Mucosa of rectum (tissue), 2 donors: Measurements from ENCODE around the gene NECAP2.

Experiments used
- H3K27ac ChIP-seq, 2 donors: one replicate each; pipeline ENCODE4 v1.7.0; 2013; ENCODE audit warnings: inconsistent platforms in 2 of 2, low read depth in 2 of 2, low read length in 2 of 2
- H3K27me3 ChIP-seq, 2 donors: one replicate each; pipeline ENCODE4 v1.7.0; 2013; ENCODE audit warnings: low read length in 2 of 2; ENCODE audit not compliant: control insufficient read depth in 2 of 2, insufficient read depth in 2 of 2
- H3K36me3 ChIP-seq, 2 donors: one replicate each; pipeline ENCODE4 v1.7.0; 2013; ENCODE audit warnings: low read length in 2 of 2; ENCODE audit not compliant: control insufficient read depth in 2 of 2, insufficient read depth in 2 of 2
- H3K4me1 ChIP-seq, 2 donors: one replicate each; pipeline ENCODE4 v1.7.0; 2013; ENCODE audit warnings: low read length in 2 of 2, mild to moderate bottlenecking in 1 of 2; ENCODE audit not compliant: control insufficient read depth in 2 of 2, insufficient read depth in 2 of 2
- H3K4me3 ChIP-seq, 2 donors: one replicate each; pipeline ENCODE4 v1.7.0; 2013; ENCODE audit warnings: low read length in 2 of 2
- H3K9ac ChIP-seq, 2 donors: one replicate each; pipeline ENCODE4 v1.7.0; 2013; ENCODE audit warnings: low read length in 2 of 2, low read depth in 1 of 2, mild to moderate bottlenecking in 1 of 2
- H3K9me3 ChIP-seq, 2 donors: one replicate each; pipeline ENCODE4 v1.7.0; 2013; ENCODE audit warnings: low read length in 2 of 2; ENCODE audit not compliant: control insufficient read depth in 2 of 2
- donor health status: healthy.
- donor health status: Normal muscosa, but diverticular disease.

The NECAP2 gene, protein sequence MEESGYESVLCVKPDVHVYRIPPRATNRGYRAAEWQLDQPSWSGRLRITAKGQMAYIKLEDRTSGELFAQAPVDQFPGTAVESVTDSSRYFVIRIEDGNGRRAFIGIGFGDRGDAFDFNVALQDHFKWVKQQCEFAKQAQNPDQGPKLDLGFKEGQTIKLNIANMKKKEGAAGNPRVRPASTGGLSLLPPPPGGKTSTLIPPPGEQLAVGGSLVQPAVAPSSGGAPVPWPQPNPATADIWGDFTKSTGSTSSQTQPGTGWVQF

DNA sequence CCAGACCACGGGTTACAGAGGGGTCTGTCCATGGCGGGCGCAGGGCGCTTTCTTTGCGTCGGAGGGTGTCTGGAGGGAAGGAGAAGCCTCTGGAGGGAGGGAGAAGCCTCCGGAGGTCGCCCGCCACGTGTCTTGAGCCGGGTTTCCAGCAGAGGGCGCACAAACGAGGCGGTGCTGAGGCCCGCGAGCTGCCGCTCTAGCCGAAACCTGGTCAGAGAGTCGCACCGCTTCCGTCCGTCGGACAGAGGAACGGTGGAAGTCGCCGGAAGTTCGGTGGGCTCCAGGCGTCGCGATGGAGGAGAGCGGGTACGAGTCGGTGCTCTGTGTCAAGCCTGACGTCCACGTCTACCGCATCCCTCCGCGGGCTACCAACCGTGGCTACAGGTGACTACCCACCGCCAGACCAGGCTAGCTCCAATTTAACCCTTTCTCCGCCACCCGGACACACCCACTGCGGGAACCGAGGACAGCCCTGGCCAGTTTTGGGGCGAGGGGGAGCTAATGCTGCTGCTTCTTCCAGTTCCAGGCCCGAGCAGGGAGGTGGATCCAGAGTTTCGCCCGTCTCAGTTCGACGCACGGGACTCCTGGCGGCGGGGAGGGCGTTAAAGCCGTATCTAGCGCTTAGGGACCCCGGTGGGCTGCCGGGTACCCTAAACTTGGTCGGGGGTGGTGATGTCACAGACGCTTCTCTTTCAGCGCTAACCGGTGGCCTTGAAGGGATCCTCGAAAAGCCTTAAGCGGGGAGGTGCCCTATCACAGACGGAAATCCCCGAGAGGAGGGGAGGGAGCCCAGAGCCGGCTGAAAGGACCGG is at the start of gene NECAP2:
Gene NECAP2 (plus strand): TSS at position 255 of the 812 bp plus-strand sequence. CDS start 38 bp downstream, at position 293.
- H3K9ac ChIP-seq, result peak within 1 kb of the TSS; percentile 82 to 92
- H3K27ac ChIP-seq, result peak within 1 kb of the TSS; percentile 82 to 84
- peak within 1 kb of the TSS; percentile 99 to 100 for H3K4me3 ChIP-seq
- peaks cover 15 to 25% of the 10 kb centered on the region in 2 donors for H3K36me3 ChIP-seq
- no peaks in the 10 kb centered on the region for H3K9me3 ChIP-seq
- H3K27me3 ChIP-seq, result no peaks in the 10 kb centered on the region
- H3K4me1 ChIP-seq, result peaks cover 17 to 19% of the 10 kb centered on the region in 2 donors

DNA sequence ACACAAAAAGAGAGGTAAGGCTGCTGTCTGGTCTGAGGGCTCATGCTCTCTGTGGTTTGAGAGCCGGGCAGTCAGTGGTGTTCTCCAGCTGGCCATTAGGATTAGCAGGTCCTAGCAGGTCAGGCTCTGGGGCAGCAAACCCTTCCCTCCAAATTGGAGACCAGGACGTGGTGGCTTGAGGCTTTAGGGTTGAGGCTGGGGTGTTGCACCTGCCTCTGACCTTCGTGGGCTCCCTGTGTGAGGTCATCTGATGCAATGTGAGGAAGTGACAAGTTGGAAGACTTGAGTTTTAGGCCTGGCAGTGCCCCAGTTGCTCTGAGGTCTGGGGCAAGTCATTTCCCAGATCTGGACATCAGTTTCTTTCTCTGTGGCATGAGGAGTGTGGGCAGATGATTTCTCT is 49.1 kb upstream of the NECAP2 start:
- no peak overlapping the region for H3K4me3 ChIP-seq
- H3K27ac ChIP-seq, result no peak overlapping the region
- H3K9ac ChIP-seq, result no peak overlapping the region
- no peaks in the 10 kb centered on the region for H3K27me3 ChIP-seq
- peaks cover 13 to 17% of the 10 kb centered on the region in 2 donors for H3K4me1 ChIP-seq
- H3K36me3 ChIP-seq, result peaks cover 21 to 28% of the 10 kb centered on the region in 2 donors
- H3K9me3 ChIP-seq, result no peaks in the 10 kb centered on the region

DNA sequence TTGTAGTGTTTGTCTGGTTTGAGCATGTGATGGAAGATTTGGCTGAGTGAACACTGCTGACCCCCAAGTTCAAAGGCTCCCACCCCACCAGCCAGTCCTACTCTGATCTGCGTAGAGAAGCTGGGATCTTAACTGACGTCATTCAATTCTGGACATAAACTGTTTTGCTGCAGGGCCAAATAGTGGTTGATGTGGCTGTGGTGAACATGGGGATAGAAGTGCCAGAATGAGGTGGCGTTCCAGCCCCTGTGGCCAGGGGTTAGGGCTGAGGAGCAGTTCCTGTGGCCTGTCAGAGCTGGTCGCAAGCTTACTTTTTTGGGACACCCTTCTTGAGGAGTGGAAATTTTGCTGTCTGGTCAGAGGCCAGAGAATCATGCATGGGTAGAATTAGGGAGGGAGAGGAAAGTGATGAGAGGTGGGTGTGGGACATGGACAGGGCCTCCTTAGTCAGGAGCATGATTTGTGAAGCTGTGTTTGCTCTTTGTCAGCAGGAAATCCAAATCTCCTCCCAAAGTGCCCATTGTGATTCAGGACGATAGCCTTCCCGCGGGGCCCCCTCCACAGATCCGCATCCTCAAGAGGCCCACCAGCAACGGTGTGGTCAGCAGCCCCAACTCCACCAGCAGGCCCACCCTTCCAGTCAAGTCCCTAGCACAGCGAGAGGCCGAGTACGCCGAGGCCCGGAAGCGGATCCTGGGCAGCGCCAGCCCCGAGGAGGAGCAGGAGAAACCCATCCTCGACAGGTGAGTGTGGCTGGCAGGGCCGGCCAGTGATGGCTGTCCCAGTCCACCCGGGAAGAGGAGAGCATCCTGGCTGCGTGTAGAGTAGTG is 47.6 kb upstream of the NECAP2 start:
- Histone ChIP-seq H3K27ac (no peak overlapping the region), H3K27me3 (no peaks in the 10 kb centered on the region), H3K36me3 (peaks cover 24 to 39% of the 10 kb centered on the region in 2 donors)

DNA sequence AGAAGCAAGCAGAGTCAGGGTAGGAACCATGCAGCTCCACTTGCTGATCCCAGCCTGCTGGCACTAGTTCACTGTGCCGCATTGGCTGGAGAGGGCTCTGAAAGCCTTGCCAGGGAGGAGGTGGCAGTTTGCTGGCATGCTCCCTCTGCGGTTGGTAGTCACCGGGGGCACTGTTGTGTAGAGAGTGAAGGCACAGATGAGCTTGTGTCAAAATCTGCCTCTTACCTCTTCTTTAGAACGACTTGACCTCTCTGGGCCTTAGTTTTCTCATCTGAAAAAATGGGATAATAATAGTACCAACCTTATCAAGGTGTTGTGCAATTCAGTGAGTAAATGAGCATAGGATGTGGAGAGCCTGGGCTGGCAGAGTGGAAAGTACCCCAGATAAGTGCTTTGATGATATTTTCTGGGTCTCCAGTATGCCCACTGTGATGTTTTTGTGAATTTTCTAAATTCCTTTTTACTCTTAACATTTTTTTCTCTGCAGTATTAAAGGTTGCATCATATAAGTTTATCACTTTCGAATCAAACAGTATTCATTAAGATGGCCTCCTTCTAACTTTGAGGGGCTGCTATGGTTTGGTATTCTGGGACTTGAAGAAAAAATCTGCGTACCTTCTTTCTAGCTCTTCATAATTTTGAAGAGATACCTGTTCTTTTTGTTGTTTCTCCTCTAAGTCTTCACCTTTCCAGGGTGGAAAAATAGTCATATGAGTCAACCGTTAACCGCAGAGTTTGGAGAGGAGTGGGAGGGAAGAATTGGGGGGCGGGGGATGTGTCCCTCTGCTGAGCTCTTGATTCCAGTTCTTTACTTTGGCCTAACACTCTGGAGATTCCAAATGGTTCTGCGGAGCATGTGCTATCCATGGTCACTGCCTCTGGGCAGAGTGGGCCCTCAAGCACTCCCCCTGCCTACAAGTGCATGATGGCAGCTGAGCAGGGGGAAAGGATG is 46.7 kb upstream of the NECAP2 start:
- Histone ChIP-seq H3K9me3 (no peaks in the 10 kb centered on the region), H3K4me3 (no peak overlapping the region), H3K9ac (no peak overlapping the region), H3K4me1 (peaks cover 0 to 6% of the 10 kb centered on the region in 2 donors), H3K27me3 (no peaks in the 10 kb centered on the region), H3K36me3 (peaks cover 28 to 39% of the 10 kb centered on the region in 2 donors), H3K27ac (no peak overlapping the region)

More for the DNA sequence above, 47.6 kb upstream of the NECAP2 start:
- Histone ChIP-seq H3K9ac (no peak overlapping the region), H3K4me1 (peaks cover 0 to 6% of the 10 kb centered on the region in 2 donors), H3K9me3 (no peaks in the 10 kb centered on the region), H3K4me3 (no peak overlapping the region)

DNA sequence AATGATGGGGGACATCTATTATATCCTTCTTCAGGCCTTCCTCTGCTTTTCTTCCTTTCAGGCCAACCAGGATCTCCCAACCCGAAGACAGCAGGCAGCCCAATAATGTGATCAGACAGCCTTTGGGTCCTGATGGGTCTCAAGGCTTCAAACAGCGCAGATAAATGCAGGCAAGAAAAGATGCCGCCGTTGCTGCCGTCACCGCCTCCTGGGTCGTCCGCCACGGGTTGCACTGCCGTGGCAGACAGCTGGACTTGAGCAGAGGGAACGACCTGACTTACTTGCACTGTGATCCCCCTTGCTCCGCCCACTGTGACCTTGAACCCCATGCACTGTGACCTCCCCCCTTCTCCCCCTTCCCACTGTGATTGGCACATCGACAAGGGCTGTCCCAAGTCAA is 45.5 kb upstream of the NECAP2 start:
- H3K9ac ChIP-seq, result no peak overlapping the region
- H3K9me3 ChIP-seq, result no peaks in the 10 kb centered on the region
- no peak overlapping the region for H3K4me3 ChIP-seq
- no peaks in the 10 kb centered on the region for H3K27me3 ChIP-seq
- no peak overlapping the region for H3K27ac ChIP-seq
- H3K4me1 ChIP-seq, result peaks cover 0 to 6% of the 10 kb centered on the region in 2 donors
- H3K36me3 ChIP-seq, result peaks cover 28 to 46% of the 10 kb centered on the region in 2 donors

DNA sequence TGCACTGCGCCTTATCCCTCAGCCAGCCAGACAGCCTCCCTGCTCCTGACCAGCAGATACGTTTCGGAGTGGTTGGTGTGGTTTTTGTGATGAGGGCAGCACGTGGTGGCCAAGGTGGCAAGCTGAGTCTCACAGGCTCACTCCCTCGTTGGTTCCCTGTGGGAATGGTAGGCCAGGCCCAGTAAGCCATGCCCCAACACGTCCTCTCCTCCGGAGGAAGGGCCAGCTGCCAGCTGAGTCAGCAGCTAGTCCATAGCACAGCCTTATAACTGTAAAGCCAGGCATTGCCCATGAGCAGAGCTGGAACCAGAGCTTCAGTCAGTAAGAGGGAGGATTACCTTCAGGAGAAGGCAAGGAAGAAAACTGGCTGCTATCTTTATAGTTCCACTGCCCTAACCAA is 43.9 kb upstream of the NECAP2 start:
- no peak overlapping the region for H3K27ac ChIP-seq

DNA sequence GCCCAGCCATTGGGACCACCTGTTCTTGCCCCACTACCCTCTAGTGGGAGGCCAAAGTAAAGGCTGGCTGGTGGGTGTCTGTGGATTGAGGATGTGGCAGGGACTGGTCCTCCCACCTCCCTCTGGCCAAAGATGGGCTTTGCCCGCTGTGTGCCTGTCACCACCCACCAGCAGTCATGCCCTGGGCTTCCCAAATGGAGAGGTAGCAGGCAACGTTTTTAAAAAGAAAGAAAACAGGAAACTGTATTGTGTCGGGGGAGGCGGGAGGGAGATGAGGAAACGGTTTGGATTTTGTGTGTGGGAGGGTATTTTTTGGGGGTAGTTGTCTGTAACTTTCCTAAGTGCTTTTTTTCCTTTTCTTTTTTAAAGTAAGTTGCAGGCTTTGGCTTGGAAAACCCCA is 43.4 kb upstream of the NECAP2 start:
- H3K4me3 ChIP-seq, result no peak overlapping the region
- no peak overlapping the region for H3K9ac ChIP-seq
- H3K9me3 ChIP-seq, result no peaks in the 10 kb centered on the region
- peaks cover 28 to 46% of the 10 kb centered on the region in 2 donors for H3K36me3 ChIP-seq
- no peak overlapping the region for H3K27ac ChIP-seq
- H3K27me3 ChIP-seq, result no peaks in the 10 kb centered on the region
- peaks cover 0 to 2% of the 10 kb centered on the region in 2 donors for H3K4me1 ChIP-seq

More for the DNA sequence above, 43.9 kb upstream of the NECAP2 start:
- Histone ChIP-seq H3K4me1 (peaks cover 0 to 3% of the 10 kb centered on the region in 2 donors), H3K27me3 (no peaks in the 10 kb centered on the region), H3K9ac (no peak overlapping the region), H3K4me3 (no peak overlapping the region), H3K9me3 (no peaks in the 10 kb centered on the region), H3K36me3 (peaks cover 28 to 46% of the 10 kb centered on the region in 2 donors)

DNA sequence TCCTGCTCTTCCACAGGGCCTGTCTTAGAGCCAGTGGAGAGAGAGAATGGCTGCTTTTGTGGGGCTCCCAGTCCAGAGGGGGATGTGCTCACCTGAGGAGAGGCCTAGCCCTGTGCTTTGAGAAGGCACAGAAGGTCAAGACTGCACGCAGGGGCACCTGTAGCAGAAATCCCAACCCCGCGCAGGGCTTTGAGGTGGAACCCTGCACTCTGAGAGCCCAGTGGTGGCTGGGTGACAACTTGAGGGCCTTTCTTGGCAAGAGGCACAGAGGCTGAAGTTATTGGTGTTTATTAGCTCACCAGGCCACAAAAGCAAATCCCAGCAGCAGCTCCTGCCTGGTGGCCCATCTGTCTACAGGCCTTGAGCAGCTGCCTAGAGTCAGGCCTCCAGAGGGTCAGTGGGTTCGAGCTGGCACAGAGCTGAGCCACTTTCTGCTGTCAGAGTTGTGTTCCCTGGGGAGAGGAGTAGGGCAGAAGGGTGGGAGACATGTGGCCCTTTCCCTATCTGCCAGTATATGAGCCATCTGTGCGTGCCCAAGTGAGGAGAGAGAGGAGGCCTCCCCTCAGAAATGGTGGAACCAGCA is 42.1 kb upstream of the NECAP2 start:
- Histone ChIP-seq H3K27ac (no peak overlapping the region), H3K9ac (no peak overlapping the region), H3K4me1 (peaks cover 0 to 2% of the 10 kb centered on the region in 2 donors), H3K4me3 (no peak overlapping the region), H3K9me3 (no peaks in the 10 kb centered on the region), H3K27me3 (no peaks in the 10 kb centered on the region), H3K36me3 (peaks cover 24 to 44% of the 10 kb centered on the region in 2 donors)

DNA sequence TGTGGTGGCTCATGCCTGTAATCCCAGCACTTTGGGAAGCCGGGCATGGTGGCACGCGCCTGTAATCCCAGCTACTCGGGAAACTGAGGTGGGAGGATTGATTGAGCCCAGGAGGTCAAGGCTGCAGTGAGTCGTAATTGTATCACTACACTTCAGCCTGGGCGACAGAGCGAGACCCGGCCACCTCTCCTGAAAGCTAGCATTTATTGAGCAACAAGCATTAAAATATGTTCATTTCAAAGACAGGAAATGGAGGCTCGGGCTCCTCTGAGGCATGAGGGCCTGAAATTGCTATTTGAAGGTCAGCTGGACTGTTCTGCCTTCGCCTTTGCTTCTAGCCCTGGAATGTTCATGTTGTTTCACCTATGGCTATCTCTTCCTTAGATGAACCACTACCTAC is 37.8 kb upstream of the NECAP2 start:
- no peaks in the 10 kb centered on the region for H3K27me3 ChIP-seq
- H3K9me3 ChIP-seq, result no peaks in the 10 kb centered on the region
- peaks cover 4 to 6% of the 10 kb centered on the region in 2 donors for H3K36me3 ChIP-seq
- H3K4me3 ChIP-seq, result no peak overlapping the region
- H3K27ac ChIP-seq, result no peak overlapping the region
- H3K4me1 ChIP-seq, result no peaks in the 10 kb centered on the region
- no peak overlapping the region for H3K9ac ChIP-seq
